HG03520 (cell line): ENCODE data around the gene MEGF9.

Experiments used
- ATAC-seq: cut with Tn5 transposase; IDR thresholded peaks from one replicate; pipeline ENCODE4 v1.9.1; 2021; ENCODE audit warnings: mild to moderate bottlenecking, moderate library complexity; ENCODE audit not compliant: unreplicated experiment

MEGF9 gene

GRCh38 chr9:120707170-120707569, 7.1 kb downstream of the MEGF9 start:
- ATAC-seq: no peak

- ATAC-seq: no peak
These were observed 9.1 kb downstream of the MEGF9 start for GRCh38 chr9:120705174-120705573.

- no peak for ATAC-seq
These were observed 12.2 kb downstream of the MEGF9 start for GRCh38 chr9:120702075-120702474.

GRCh38 chr9:120701248-120701647, 13.0 kb downstream of the MEGF9 start:
- no peak for ATAC-seq

GRCh38 chr9:120698766-120699165, 15.5 kb downstream of the MEGF9 start:
- no peak for ATAC-seq

GRCh38 chr9:120697448-120697847, 16.8 kb downstream of the MEGF9 start:
- no peak for ATAC-seq

- ATAC-seq: no peak
These were observed 17.6 kb downstream of the MEGF9 start for GRCh38 chr9:120696551-120697230.

GRCh38 chr9:120694559-120694958, 19.7 kb downstream of the MEGF9 start:
- no peak for ATAC-seq

GRCh38 chr9:120693700-120694008, 20.6 kb downstream of the MEGF9 start:
- peak; percentile 62 for ATAC-seq

GRCh38 chr9:120692901-120693699, 21.2 kb downstream of the MEGF9 start:
- peak; percentile 55 for ATAC-seq

GRCh38 chr9:120690372-120690771, 23.9 kb downstream of the MEGF9 start:
- ATAC-seq: no peak

- ATAC-seq: no peak
These were observed 24.4 kb downstream of the MEGF9 start for GRCh38 chr9:120689860-120690259.

- ATAC-seq: no peak
These were observed 25.5 kb downstream of the MEGF9 start for GRCh38 chr9:120688758-120689157.

- ATAC-seq: no peak
These were observed 31.1 kb downstream of the MEGF9 start for GRCh38 chr9:120683150-120683549.

GRCh38 chr9:120681121-120681520, 33.1 kb downstream of the MEGF9 start:
- ATAC-seq: no peak

- ATAC-seq: no peak
These were observed 33.7 kb downstream of the MEGF9 start for GRCh38 chr9:120680579-120680978.

- ATAC-seq: no peak
These were observed 34.1 kb downstream of the MEGF9 start for GRCh38 chr9:120680161-120680560.

GRCh38 chr9:120677965-120678364, 36.3 kb downstream of the MEGF9 start:
- no peak for ATAC-seq

- no peak for ATAC-seq
These were observed 37.4 kb downstream of the MEGF9 start for GRCh38 chr9:120676767-120677402.

- ATAC-seq: no peak
These were observed 45.9 kb downstream of the MEGF9 start for GRCh38 chr9:120668399-120668798.

- ATAC-seq: no peak
These were observed 50.3 kb downstream of the MEGF9 start for GRCh38 chr9:120663950-120664349.

GRCh38 chr9:120663380-120663779, 50.9 kb downstream of the MEGF9 start:
- ATAC-seq: no peak
